Endothelial cell of umbilical vein (primary cell): ENCODE data around the gene S100P. TPM values are rescaled to one million over a fixed set of nuclear protein-coding genes. Genes with fewer than 3 reads are reported as not detected.

Experiments used
- BruUV-seq: library from RNA; stranded (reverse); fragments of 400-500 nt; replicated peaks from 2 replicates; lab custom pipeline; 2021; lab: Mats Ljungman, UMichigan
- CTCF ChIA-PET: fragments of 300-600, 350-600 bp; sonication (Branson Sonifier 250); formaldehyde crosslinking; loops from one replicate; lab custom pipeline; 2021; ENCODE audit warnings: antibody characterized with exemption, inconsistent platforms; lab: Charles Lee
- POLR2A ChIA-PET: fragments of 300-600, 350-600 bp; sonication (Branson Sonifier 250); formaldehyde crosslinking; loops from one replicate; lab custom pipeline; 2021; ENCODE audit warnings: antibody characterized with exemption, inconsistent platforms; lab: Charles Lee
- DNase-seq: peaks from one replicate; pipeline ENCODE4 v3.0.0-alpha.2; 2011; ENCODE audit warnings: low read depth, low spot score
- FAIRE-seq: peaks from 2 replicates; lab custom pipeline; 2011; peaks lifted over from hg19 to GRCh38; lab: Jason Lieb, UNC
- H2AFZ ChIP-seq: 2 replicates; pipeline ENCODE4 v1.6.0; 2012; ENCODE audit warnings: low read depth, low read length, control low read depth, inconsistent platforms
- H3K27ac ChIP-seq: 2 replicates; pipeline ENCODE4 v1.5.1; 2011; ENCODE audit warnings: low read depth, mild to moderate bottlenecking, control low read depth, low read length, moderate library complexity; ENCODE audit not compliant: insufficient read depth
- H3K27me3 ChIP-seq, 2 experiments: 2 replicates each; pipeline versions ENCODE4 v1.6.0 to v1.6.1; 2011; ENCODE audit warnings: low read length in 2 of 2, mixed read lengths in 1 of 2; ENCODE audit not compliant: control insufficient read depth in 2 of 2, insufficient read depth in 2 of 2
- H3K36me3 ChIP-seq, 2 experiments: 2 replicates in 1 of 2; 3 replicates in 1 of 2; pipeline ENCODE4 v1.5.1; 2011; ENCODE audit warnings: low read length in 2 of 2, mild to moderate bottlenecking in 1 of 2, moderate library complexity in 1 of 2; ENCODE audit not compliant: control insufficient read depth in 2 of 2, insufficient read depth in 2 of 2; ENCODE audit errors: extremely low read depth in 1 of 2
- H3K4me1 ChIP-seq: 3 replicates; pipeline ENCODE4 v1.5.1; 2011; ENCODE audit warnings: mild to moderate bottlenecking, low read length; ENCODE audit not compliant: control insufficient read depth, insufficient read depth; ENCODE audit errors: extremely low read depth
- H3K4me2 ChIP-seq: 2 replicates; pipeline ENCODE4 v1.6.1; 2011; ENCODE audit warnings: low read length, control low read depth, mixed read lengths; ENCODE audit not compliant: insufficient read depth
- H3K4me3 ChIP-seq, 3 experiments: fragments of 200-600 bp in 1 of 3; sonication (generic), shearing (Covaris generic) in 1 of 3; replicated peaks in 1 of 3; 2 replicates each; pipeline ENCODE4 v1.5.1; 2011 to 2016; ENCODE audit warnings: control low read depth in 3 of 3, low read length in 3 of 3, mild to moderate bottlenecking in 2 of 3, inconsistent platforms in 1 of 3, low read depth in 1 of 3, moderate library complexity in 1 of 3; ENCODE audit not compliant: insufficient read depth in 1 of 3
- H3K79me2 ChIP-seq: 2 replicates; pipeline ENCODE4 v1.6.0; 2012; ENCODE audit warnings: low read length, inconsistent platforms; ENCODE audit not compliant: control insufficient read depth, insufficient read depth
- H3K9ac ChIP-seq: replicated peaks from 2 replicates; pipeline ENCODE3; 2011; ENCODE audit warnings: low read length, control low read depth; ENCODE audit not compliant: insufficient read depth; ENCODE audit errors: extremely low read depth
- H3K9me1 ChIP-seq: replicated peaks from 3 replicates; pipeline ENCODE4 v1.6.0; 2011; ENCODE audit warnings: mild to moderate bottlenecking, low read length; ENCODE audit not compliant: control insufficient read depth, insufficient read depth; ENCODE audit errors: extremely low read depth
- H3K9me3 ChIP-seq: replicated peaks from 2 replicates; pipeline ENCODE4 v1.5.1; 2012; ENCODE audit warnings: low read length, inconsistent platforms; ENCODE audit not compliant: control insufficient read depth, insufficient read depth
- H4K20me1 ChIP-seq: replicated peaks from 2 replicates; pipeline ENCODE3; 2011; ENCODE audit warnings: mild to moderate bottlenecking, low read length; ENCODE audit not compliant: control insufficient read depth, insufficient read depth; ENCODE audit errors: extremely low read depth
- CTCF ChIP-seq, 2 donors: IDR thresholded peaks; 1 replicate in 1 of 2; 2 replicates in 1 of 2; pipeline ENCODE4 v1.5.1; 2011; ENCODE audit warnings: low read length in 2 of 2, mild to moderate bottlenecking in 2 of 2, moderate library complexity in 2 of 2, control low read depth in 1 of 2, inconsistent platforms in 1 of 2, low read depth in 1 of 2; ENCODE audit not compliant: insufficient read depth in 1 of 2; ENCODE audit errors: extremely low read depth in 1 of 2
- EZH2 ChIP-seq: IDR thresholded peaks from 2 replicates; pipeline ENCODE4 v1.6.1; 2012; ENCODE audit warnings: borderline replicate concordance, low read depth, mild to moderate bottlenecking, moderate library complexity, low read length, inconsistent platforms; ENCODE audit not compliant: severe bottlenecking
- FOS ChIP-seq: IDR thresholded peaks from 2 replicates; pipeline ENCODE4 v1.6.1; 2011; ENCODE audit warnings: mild to moderate bottlenecking, low read length, moderate library complexity, borderline replicate concordance; ENCODE audit not compliant: insufficient read depth
- GATA2 ChIP-seq: IDR thresholded peaks from 2 replicates; pipeline ENCODE4 v1.7.0; 2011; ENCODE audit warnings: low read depth, mild to moderate bottlenecking, moderate library complexity, mixed read lengths, low read length; ENCODE audit not compliant: insufficient read length, insufficient read depth
- JUN ChIP-seq: IDR thresholded peaks from 2 replicates; pipeline ENCODE4 v1.6.1; 2011; ENCODE audit warnings: borderline replicate concordance, low read depth; ENCODE audit not compliant: insufficient read length, insufficient read depth
- MAX ChIP-seq: IDR thresholded peaks from 2 replicates; pipeline ENCODE4 v1.6.1; 2011; ENCODE audit not compliant: insufficient read depth, insufficient read length
- MYC ChIP-seq: IDR thresholded peaks from one replicate; pipeline ENCODE4 v1.6.1; 2011; ENCODE audit warnings: mild to moderate bottlenecking, low read depth, low read length
- POLR2A ChIP-seq: IDR thresholded peaks from 2 replicates; pipeline ENCODE4 v1.6.1; 2012; ENCODE audit warnings: low read depth, mild to moderate bottlenecking, control low read depth, low read length
- POLR2AphosphoS5 ChIP-seq: IDR thresholded peaks from 2 replicates; pipeline ENCODE4 v1.6.1; 2012; ENCODE audit warnings: low read depth, mild to moderate bottlenecking, control low read depth, low read length, moderate library complexity; ENCODE audit not compliant: insufficient read depth
- dilution Hi-C: fragments of 300-500 bp; cut with MboI; formaldehyde crosslinking; loops from one replicate; pipeline ENCODE4 v1.15.0; 2019; ENCODE audit warnings: low sequenced_read_pairs; ENCODE audit not compliant: extremely low pct_ligation_motif_present
- intact Hi-C: fragments of 100-400 bp; cut with micrococcal nuclease; formaldehyde crosslinking; loops from one replicate; pipeline ENCODE4 v1.10.0; 2022
- polyA plus RNA-seq, 4 experiments: library from polyadenylated mRNA; depleted of rRNA in 3 of 4; stranded (reverse) in 3 of 4; unstranded in 1 of 4; fragments of >200 nt; gene quantifications; 2 replicates each; pipeline versions ENCODE4 v1.2.1 to v1.2.3, GENCODE V29; 2011 to 2012; ENCODE audit warnings: missing spikeins in 1 of 4
- total RNA-seq: library from RNA; stranded (reverse); gene quantifications from 2 replicates; pipeline ENCODE4 v1.2.3, GENCODE V29; 2021

The S100P gene
- total and polyA plus RNA-seq, 2 donors (not counting 3 experiments of a cell fraction or from before 2014, with no cell fraction given): not detected

- DNase-seq (peak; percentile 9), FAIRE-seq (peak; percentile 8)
- peak overlapping the region; percentile 86 for H3K4me2 ChIP-seq
- H3K9ac ChIP-seq: peak overlapping the region; percentile 83
- H3K27ac ChIP-seq: no peak overlapping the region
- no peaks in the 10 kb centered on the region for H4K20me1 ChIP-seq
- dilution Hi-C loops (no loop called here), intact Hi-C loops (no loop called here)
- TF ChIP-seq CTCF (IDR thresholded peaks at IDR 0.05; ENCODE audit: extremely low read depth in 1 of 2, insufficient read depth in 1 of 2, low read depth in 1 of 2, low read length in 2 of 2) (no peak), POLR2A (no peak), POLR2AphosphoS5 (no peak), MAX (no peak), EZH2 (no peak), GATA2 (no peak), JUN (no peak), FOS (no peak), MYC (no peak)
- peak overlapping the region; percentile 63 to 81 (median 71) for H3K4me3 ChIP-seq
- no peaks in the 10 kb centered on the region for H3K36me3 ChIP-seq
- CTCF ChIA-PET: interaction anchor here (1.0 to 1.5 kb wide), 6 partner anchors 9 to 459 kb away, joined by 3 to 5 read pairs (median 3); no protein-coding TSS in a partner anchor
- peak overlapping the region; percentile 89 for H2AFZ ChIP-seq
- peaks cover 40% of the 10 kb centered on the region for H3K79me2 ChIP-seq
- BruUV-seq: no TSS peak
- H3K9me3 ChIP-seq: no peaks in the 10 kb centered on the region
- H3K9me1 ChIP-seq: no peaks in the 10 kb centered on the region
- peaks cover 13% of the 10 kb centered on the region for H3K4me1 ChIP-seq
- H3K27me3 ChIP-seq: peaks cover 4 to 7% of the 10 kb centered on the region in 2 experiments
- POLR2A ChIA-PET: interaction anchor here (1.5 kb wide), 1 partner anchor 70 kb away, joined by 4 read pairs; the partner anchor contains the start of gene MRFAP1
Observed at GRCh38 chr4:6710282-6710681, 16.6 kb downstream of the S100P start.
